Measurements from ENCODE around the gene EIF4EBP2.

GRCh38 chr10:70363292-70363691 is 40.7 kb upstream of the EIF4EBP2 start:
- TF ChIP-seq REST (IDR thresholded peaks at IDR 0.05; ENCODE audit: borderline replicate concordance in 1 of 2, low read depth in 1 of 2, low read length in 2 of 2) (no peak), ZNF773 (CRISPR knock-in tag; IDR thresholded peaks at IDR 0.05; ENCODE audit: borderline replicate concordance) (no peak), ZNF737 (CRISPR knock-in tag; IDR thresholded peaks at IDR 0.05; ENCODE audit: borderline replicate concordance) (no peak), TARDBP (CRISPR knock-in tag; IDR thresholded peaks at IDR 0.05) (no peak), POLR2AphosphoS5 (IDR thresholded peaks at IDR 0.05; ENCODE audit: low read depth, low read length) (no peak), POLR2A (IDR thresholded peaks at IDR 0.05; ENCODE audit: insufficient read depth in 1 of 2, low read depth in 2 of 2, low read length in 2 of 2) (no peak), EZH2 (conservative IDR thresholded peaks at IDR 0.05; ENCODE audit: low read depth, low read length) (no peak)
- TF ChIP-seq, protein P1, sequence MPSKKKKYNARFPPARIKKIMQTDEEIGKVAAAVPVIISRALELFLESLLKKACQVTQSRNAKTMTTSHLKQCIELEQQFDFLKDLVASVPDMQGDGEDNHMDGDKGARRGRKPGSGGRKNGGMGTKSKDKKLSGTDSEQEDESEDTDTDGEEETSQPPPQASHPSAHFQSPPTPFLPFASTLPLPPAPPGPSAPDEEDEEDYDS (CRISPR knock-in tag; IDR thresholded peaks at IDR 0.05): no peak
